Measurements from ENCODE around the gene MTFMT.
A peak's percentile ranks its signal among the peaks of the same experiment; 100 is the strongest.

Gene MTFMT

GRCh38 chr15:65054333-65055200 lies 25.1 kb upstream of the MTFMT start:
- no peak for TF ChIP-seq ARNTL (CRISPR knock-in tag; IDR thresholded peaks at IDR 0.05; ENCODE audit: borderline replicate concordance, low read depth)
- no peak for TF ChIP-seq ZC3H10 (CRISPR knock-in tag; IDR thresholded peaks at IDR 0.05)
- TF ChIP-seq ZFP3 (CRISPR knock-in tag; IDR thresholded peaks at IDR 0.05): no peak
- TF ChIP-seq TCF4 (CRISPR knock-in tag; IDR thresholded peaks at IDR 0.05; ENCODE audit: borderline replicate concordance): no peak
- TF ChIP-seq BACH2 (CRISPR knock-in tag; IDR thresholded peaks at IDR 0.05; ENCODE audit: borderline replicate concordance): no peak
- TF ChIP-seq GLIS3 (CRISPR knock-in tag; IDR thresholded peaks at IDR 0.05): no peak
- TF ChIP-seq OSR1 (CRISPR knock-in tag; IDR thresholded peaks at IDR 0.05): no peak
- no peak for TF ChIP-seq ZNF565 (CRISPR knock-in tag; conservative IDR thresholded peaks at IDR 0.05; ENCODE audit: low read depth)
- no peak for TF ChIP-seq CREB5 (CRISPR knock-in tag; IDR thresholded peaks at IDR 0.05; ENCODE audit: low read depth)
- ATAC-seq: peak; percentile 87

- TF ChIP-seq POU6F1 (CRISPR knock-in tag; IDR thresholded peaks at IDR 0.05; ENCODE audit: borderline replicate concordance, low read depth) (no peak), ZNF70 (CRISPR knock-in tag; IDR thresholded peaks at IDR 0.05) (no peak), ZC3H10 (CRISPR knock-in tag; IDR thresholded peaks at IDR 0.05) (no peak), CREB5 (CRISPR knock-in tag; IDR thresholded peaks at IDR 0.05; ENCODE audit: low read depth) (no peak), TSHZ2 (CRISPR knock-in tag; IDR thresholded peaks at IDR 0.05) (no peak), ZNF565 (CRISPR knock-in tag; conservative IDR thresholded peaks at IDR 0.05; ENCODE audit: low read depth) (no peak), ZFP30 (CRISPR knock-in tag; IDR thresholded peaks at IDR 0.05) (no peak), GLIS3 (CRISPR knock-in tag; IDR thresholded peaks at IDR 0.05) (no peak)
- no peak for ATAC-seq
These were observed 23.5 kb upstream of the MTFMT start for GRCh38 chr15:65052956-65053355.

- no peak for ATAC-seq
- TF ChIP-seq RARB (CRISPR knock-in tag; IDR thresholded peaks at IDR 0.05): no peak
- TF ChIP-seq ZNF70 (CRISPR knock-in tag; IDR thresholded peaks at IDR 0.05): no peak
- no peak for TF ChIP-seq CREB5 (CRISPR knock-in tag; IDR thresholded peaks at IDR 0.05; ENCODE audit: low read depth)
- TF ChIP-seq ZNF8 (CRISPR knock-in tag; IDR thresholded peaks at IDR 0.05): no peak
- TF ChIP-seq ZC3H10 (CRISPR knock-in tag; IDR thresholded peaks at IDR 0.05): no peak
- no peak for TF ChIP-seq PATZ1 (CRISPR knock-in tag; IDR thresholded peaks at IDR 0.05; ENCODE audit: borderline replicate concordance)
- no peak for TF ChIP-seq TSHZ2 (CRISPR knock-in tag; IDR thresholded peaks at IDR 0.05)
- no peak for TF ChIP-seq ZFP3 (CRISPR knock-in tag; IDR thresholded peaks at IDR 0.05)
- TF ChIP-seq SNAI2 (CRISPR knock-in tag; IDR thresholded peaks at IDR 0.05): no peak
- TF ChIP-seq TOX (CRISPR knock-in tag; IDR thresholded peaks at IDR 0.05; ENCODE audit: borderline replicate concordance): no peak
- no peak for TF ChIP-seq TCF4 (CRISPR knock-in tag; IDR thresholded peaks at IDR 0.05; ENCODE audit: borderline replicate concordance)
- TF ChIP-seq ZNF565 (CRISPR knock-in tag; conservative IDR thresholded peaks at IDR 0.05; ENCODE audit: low read depth): no peak
- TF ChIP-seq OSR1 (CRISPR knock-in tag; IDR thresholded peaks at IDR 0.05): no peak
These were observed 21.8 kb upstream of the MTFMT start for GRCh38 chr15:65051266-65051665.

Measured in SK-N-SH treated with all-trans-retinoic acid at 6 μM for 48 hours (cell line).